Stimulated activated CD4-positive, alpha-beta T cell treated with anti-CD3 and anti-CD28 coated beads, Interleukin-2, amount 100 ng/mL, for 24 hours (primary cell): ENCODE results near the gene N4BP3.

Experiments used
- DNase-seq, 2 donors: peaks; one replicate each; pipeline ENCODE4 v3.0.0-alpha.2; 2020

N4BP3 gene

GRCh38 chr5:178104492-178104891, 8.8 kb upstream of the N4BP3 start:
- no peak for DNase-seq

DNA sequence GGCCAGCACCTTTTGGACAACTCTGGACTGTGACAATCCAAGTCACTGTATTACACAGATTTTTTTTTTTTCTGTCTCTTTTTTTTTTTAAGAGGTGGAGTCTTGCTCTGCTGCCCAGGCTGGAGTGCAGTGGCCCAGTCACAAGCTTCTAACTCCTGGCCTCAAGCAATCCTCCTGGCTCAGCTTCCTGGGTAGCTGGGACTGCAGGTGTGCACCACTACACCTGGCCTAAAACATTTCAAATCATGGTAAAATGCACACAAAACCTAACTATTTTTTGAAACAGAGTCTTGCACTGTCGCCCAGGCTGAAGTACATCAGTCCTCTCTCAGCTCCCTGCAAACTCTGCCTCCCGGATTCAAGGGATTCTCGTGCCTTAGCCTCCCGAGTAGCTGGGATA, 7.2 kb upstream of the N4BP3 start:
- DNase-seq: no peak

DNA sequence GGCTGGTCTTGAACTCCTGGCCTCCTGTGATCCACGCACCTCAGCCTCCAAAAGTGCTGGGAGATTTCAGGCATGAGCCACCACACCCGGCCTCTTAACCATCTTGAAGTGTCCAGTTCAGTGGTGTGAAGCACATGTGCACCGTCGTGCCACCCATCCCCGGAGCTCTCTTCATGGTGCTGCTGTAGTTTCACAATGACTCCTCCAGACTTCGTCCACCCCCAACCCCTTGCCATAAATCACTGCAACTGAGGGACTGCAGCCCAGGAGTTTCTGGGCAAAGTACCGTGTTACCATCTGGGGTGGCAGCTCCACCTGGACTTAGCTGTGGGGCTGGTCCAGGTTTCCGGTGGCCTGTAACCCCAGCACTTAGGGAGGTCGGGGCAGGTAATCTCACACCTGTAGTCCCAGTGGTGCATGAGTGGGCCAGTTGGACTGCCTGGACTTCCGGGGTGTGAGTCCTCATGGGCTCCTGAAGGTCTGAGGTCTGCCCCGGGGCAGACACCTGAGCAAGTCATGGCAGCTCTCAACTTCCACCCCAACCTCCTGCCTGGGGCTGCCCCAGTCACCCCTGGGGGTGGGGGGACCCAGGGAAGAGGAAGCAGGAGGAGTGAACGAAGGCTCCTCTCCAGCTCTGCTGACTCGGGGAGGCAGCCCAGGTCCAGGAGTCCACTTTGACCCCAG, 6.6 kb upstream of the N4BP3 start:
- DNase-seq: no peak

- DNase-seq: no peak
Observed at GRCh38 chr5:178107756-178108310, 5.5 kb upstream of the N4BP3 start.

GRCh38 chr5:178108446-178108845, 4.9 kb upstream of the N4BP3 start:
- no peak for DNase-seq

DNA sequence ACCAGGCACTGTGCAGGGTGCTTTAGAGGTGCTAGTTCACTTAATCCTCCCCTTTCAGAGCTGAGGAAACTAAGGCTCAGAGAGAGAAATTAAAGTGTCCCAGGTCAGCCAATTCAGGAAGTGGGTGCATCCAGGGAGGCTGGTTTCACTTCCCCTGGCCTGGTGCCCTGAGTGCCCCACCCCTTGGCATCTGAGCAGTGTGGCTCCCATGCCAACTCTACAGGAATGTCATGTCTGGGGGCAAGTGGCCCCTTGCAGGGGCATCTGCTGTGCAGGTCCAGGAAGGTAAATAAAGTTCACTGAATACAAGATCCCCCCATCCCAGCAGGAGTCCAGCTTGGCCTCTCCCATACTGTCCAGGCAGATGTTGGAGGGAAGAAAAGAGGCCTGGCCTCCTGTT, 4.4 kb upstream of the N4BP3 start:
- DNase-seq: no peak

DNA sequence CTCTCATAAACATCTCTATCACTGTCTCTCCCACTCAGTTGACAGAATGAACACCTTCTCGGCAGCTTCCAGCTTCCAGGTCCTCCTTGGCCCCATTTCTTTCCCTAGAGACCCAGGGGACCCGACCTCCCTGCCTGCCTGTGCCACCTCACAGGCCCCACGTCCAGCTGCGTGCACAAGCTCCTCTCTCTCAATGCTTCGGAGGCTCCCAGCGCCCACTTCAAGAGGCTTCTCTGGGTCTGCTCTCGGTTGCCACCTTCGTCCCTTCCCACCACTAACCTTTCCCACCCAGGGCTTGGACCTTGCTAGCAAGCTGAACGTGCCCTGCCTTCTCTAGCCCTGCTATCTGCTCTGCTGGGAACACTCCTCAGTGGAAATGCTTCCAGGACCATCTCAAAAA, 2.8 kb upstream of the N4BP3 start:
- no peak for DNase-seq

- no peak for DNase-seq
Observed at GRCh38 chr5:178111925-178112324, 1.4 kb upstream of the N4BP3 start.

DNA sequence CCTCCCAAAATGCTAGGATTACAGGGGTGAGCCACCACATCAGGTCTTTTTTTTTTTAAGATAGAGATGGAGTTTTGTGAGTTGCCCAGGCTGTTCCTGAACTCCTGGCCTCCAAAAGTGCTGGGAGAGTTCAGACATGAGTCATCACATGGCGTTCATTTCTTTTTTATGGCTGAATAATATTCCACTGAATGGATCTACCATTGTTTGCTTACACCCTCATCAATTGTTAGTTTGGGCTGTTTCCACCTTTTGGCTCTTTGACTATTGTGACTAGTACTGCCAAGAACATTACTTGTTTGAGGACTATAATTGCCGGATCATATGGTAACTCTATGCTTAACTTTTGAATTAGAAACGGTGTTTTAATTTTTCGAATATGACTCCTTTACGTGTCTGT, 787 bp upstream of the N4BP3 start:
- DNase-seq: no peak

DNA sequence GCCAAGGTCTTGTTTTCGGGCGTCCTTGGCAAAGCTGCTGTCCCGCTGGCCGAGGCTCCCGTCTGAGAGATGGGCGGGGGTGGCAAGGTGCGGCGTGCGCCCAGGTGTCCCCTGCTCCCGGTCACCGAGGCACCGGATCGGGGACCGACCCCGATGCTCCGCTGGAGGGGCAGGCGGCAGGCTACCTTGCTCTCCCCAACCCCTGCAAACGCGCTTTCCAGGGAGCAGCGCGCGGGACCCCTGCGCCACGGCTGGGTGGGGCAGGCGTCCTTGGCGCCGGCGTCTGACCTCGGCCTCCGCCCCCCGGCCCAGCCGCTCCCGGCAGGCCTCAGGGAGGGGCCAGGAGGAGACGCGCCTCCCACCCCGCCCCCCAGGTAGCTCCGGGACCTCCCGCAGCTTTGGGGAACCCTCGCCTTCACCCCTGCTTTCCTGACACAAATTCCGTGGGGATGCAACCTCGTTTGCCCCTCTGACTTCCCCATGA, 551 bp downstream of the N4BP3 start:
- DNase-seq: peak in 1 of 2 donors; percentile 40

- peak; percentile 39 to 42 for DNase-seq
Observed at GRCh38 chr5:178114325-178115135, 1.2 kb downstream of the N4BP3 start.

DNA sequence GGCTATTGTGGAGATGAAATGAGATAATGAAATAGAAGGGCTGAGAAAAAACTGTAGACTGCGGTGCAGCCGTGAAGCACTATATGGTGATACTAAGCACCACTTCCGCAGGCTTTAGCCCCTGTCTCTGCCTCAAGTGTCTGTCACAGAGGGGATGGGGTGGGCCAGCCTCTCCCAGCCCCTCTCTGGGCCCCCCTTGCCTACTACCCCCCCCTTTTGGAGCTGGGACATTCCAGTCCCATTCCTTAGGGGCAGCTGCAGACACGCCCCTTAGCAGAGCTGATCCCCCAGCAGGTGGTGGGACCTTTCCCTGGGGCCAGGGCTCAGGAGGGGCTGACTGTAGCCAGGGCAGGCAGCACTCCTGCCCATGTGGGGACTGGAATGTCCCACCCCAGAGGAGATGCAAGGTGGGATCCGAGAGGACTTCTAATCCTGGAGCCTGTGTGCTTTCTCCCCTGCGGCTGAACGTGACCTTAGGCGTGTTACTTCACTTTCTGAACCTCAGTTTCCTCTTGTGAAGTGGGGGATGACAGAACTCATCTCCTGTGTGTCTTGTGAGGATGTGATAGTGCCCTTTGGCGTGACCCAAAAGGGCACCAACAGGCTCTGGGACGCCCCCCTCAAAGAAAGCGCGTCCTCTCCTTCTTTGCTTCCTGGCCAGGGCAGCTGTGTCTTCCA, 1.9 kb downstream of the N4BP3 start:
- DNase-seq: no peak

- no peak for DNase-seq
Observed at GRCh38 chr5:178115814-178116142, 2.4 kb downstream of the N4BP3 start.

DNA sequence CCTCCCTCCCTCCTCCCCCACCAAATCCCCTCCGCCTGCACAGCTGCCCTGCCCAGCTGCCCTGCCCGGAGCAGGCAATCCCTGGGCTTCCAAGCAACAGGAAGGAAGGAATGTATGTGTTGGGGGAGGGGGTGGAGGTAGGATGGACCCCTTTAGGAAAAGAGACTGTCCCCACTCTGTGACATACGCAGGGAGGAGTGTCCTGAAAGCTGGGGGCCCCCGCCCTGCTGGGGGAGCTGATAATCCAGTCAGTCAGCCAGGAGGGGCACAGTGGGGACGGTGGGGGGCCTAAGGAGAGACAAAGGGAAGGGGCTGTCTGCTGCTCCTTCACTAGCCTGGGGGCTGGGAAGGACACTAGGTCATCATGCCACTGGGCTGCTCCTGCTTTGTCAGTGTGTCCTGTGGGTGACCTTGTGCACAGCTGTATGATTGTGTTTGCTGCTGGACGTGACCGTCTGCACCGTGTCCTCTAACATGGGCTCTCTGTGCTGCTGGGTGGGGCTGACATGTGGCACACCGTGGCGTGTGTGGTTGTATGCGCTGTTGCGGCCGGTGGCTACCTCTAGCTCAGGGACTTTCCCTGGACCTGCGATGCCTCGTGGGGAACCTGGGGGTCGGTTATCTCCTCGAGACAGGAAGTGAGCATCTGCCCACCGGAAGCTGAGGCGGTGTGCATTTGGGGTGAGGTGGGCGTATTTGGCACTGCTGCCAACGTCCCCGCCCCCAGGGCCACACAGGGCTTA, 3.0 kb downstream of the N4BP3 start:
- DNase-seq: peak; percentile 55 to 64

- no peak for DNase-seq
Observed at GRCh38 chr5:178117923-178118701, 4.8 kb downstream of the N4BP3 start.

GRCh38 chr5:178119915-178120606, 6.7 kb downstream of the N4BP3 start:
- DNase-seq: no peak

- peak; percentile 77 to 85 for DNase-seq
Observed at GRCh38 chr5:178120607-178121357, 7.5 kb downstream of the N4BP3 start.

- DNase-seq: no peak
Observed at GRCh38 chr5:178121391-178122276, 8.3 kb downstream of the N4BP3 start.

GRCh38 chr5:178122346-178122745, 9.0 kb downstream of the N4BP3 start:
- DNase-seq: no peak
